Upper lobe of left lung (tissue), 6 donors: ENCODE results near the gene BPIFB3. TPM values are rescaled to one million over a fixed set of nuclear protein-coding genes. Genes with fewer than 3 reads are reported as not detected.
A peak's percentile ranks its signal among the peaks of the same experiment; 100 is the strongest.

ENCODE experiments used
- ATAC-seq, 2 donors: fragments of 200-7000 bp; cut with Tn5 transposase; one replicate each; pipeline ENCODE4 v1.9.1; 2022; ENCODE audit warnings: mild to moderate bottlenecking in 2 of 2, moderate library complexity in 2 of 2; ENCODE audit not compliant: low FRiP score in 2 of 2
- DNase-seq, 2 donors: peaks; one replicate each; pipeline ENCODE4 v3.0.0-alpha.2; 2019 to 2020
- H3K27ac ChIP-seq, 4 donors: fragments of 200-600 bp; sonication (generic); one replicate each; pipeline ENCODE4 v1.5.1; 2016 to 2019
- H3K27me3 ChIP-seq, 4 donors: fragments of 200-600 bp; sonication (generic); one replicate each; pipeline ENCODE4 v1.5.1; 2017 to 2019
- H3K36me3 ChIP-seq, 4 donors: fragments of 200-600 bp; sonication (generic); one replicate each; pipeline ENCODE4 v1.5.1; 2016 to 2019
- H3K4me1 ChIP-seq, 4 donors: fragments of 200-600 bp; sonication (generic); one replicate each; pipeline ENCODE4 v1.5.1; 2018 to 2019
- H3K4me3 ChIP-seq, 4 donors: fragments of 200-600 bp; sonication (generic); one replicate each; pipeline ENCODE4 v1.5.1; 2017 to 2019; ENCODE audit warnings: mild to moderate bottlenecking in 2 of 4, moderate library complexity in 1 of 4
- H3K9me3 ChIP-seq, 4 donors: fragments of 200-600 bp; sonication (generic); one replicate each; pipeline ENCODE4 v1.5.1; 2018 to 2019
- EP300 ChIP-seq, 4 donors: sonication (generic); formaldehyde crosslinking; IDR thresholded peaks; one replicate each; pipeline ENCODE4 v1.5.1; 2017; ENCODE audit warnings: antibody characterized with exemption in 4 of 4, control low read depth in 2 of 4
- POLR2A ChIP-seq, 4 donors: fragments of 450-650 bp; IDR thresholded peaks; one replicate each; pipeline ENCODE4 v1.5.1; 2016 to 2017; ENCODE audit warnings: antibody characterized with exemption in 4 of 4, mild to moderate bottlenecking in 2 of 4
- POLR2AphosphoS5 ChIP-seq, 2 donors: sonication (generic); formaldehyde crosslinking; IDR thresholded peaks; one replicate each; pipeline ENCODE4 v1.5.1; 2017; ENCODE audit warnings: antibody characterized with exemption in 2 of 2
- WGBS, 2 donors: methylation state at CpG; one replicate each; pipeline ENCODE4 v1.1.5; 2017 to 2018; 5-methylcytosine and 5-hydroxymethylcytosine counted together
- total RNA-seq, 6 donors: library from RNA; depleted of rRNA in 4 of 6; stranded (reverse); fragments of >200 nt in 4 of 6; gene quantifications; one replicate each; pipeline versions ENCODE4 v1.1.0 to v1.2.1, GENCODE V29; 2016 to 2021
- TF ChIP-seq, protein P1 (sequence below), 6 experiments: fragments of 450-650 bp in 4 of 6; fragments of 200-600 bp in 2 of 6; sonication (generic) in 2 of 6; IDR thresholded peaks; one replicate each; pipeline ENCODE4 v1.5.1; 2016 to 2019; ENCODE audit warnings: antibody characterized with exemption in 6 of 6
- donor health status: DM: no; HTN: no; CAD: no; lungs with moderate emphysema.
- donor health status: DM: no; HTN: yes; CAD: no; lungs with severe emphysema.

Gene BPIFB3
- total RNA-seq, 6 donors from 2014 or later, result not detected

DNA sequence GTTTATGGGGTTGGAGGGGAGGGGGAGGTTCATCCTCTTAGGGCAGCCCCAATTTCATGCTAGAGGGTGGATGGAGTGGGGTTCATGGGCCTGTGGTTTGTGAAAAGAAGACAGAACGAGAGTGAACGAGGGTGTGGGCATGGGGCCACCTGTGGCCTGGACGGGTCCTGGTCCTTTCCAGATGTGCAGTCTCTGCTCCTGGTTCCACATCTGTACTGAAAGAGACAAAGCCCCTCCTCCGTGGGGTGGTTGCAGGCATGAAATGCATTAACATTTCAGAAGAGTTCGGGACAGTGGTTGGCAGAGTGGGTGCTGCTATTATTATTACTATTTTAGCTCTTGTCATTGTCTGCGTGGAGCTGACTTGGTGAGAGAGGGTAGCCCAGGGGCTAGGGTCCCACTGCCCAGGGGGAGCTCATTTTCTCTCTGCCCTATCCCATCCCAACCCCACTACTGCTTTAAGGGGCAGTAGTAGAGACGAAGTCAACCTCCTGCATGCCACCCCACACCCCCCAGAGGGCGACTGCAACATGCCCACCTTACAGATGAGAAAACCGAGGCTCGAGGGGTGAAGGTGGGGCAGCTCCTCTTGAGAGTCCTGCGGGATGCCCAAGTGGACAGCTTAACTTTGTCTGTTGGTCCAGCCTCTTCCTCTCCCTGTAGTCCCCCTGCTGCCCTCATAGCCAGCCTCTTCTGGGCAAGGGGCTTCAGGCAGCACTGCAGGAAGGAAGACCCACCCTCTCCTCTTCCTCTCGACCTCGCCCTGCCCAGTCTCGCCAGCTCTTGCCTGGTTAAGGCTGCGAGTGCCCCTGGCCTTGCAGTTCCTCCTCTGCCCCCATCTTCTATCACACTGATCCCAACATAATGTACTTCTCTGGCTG lies 37.8 kb upstream of the BPIFB3 start:
- WGBS, 2 donors, result 66 to 68% methylated on average over 14 to 15 of the region's 15 CpGs
- TF ChIP-seq POLR2AphosphoS5 (IDR thresholded peaks at IDR 0.05) (no peak), POLR2A (IDR thresholded peaks at IDR 0.05) (no peak), EP300 (IDR thresholded peaks at IDR 0.05) (no peak)
- TF ChIP-seq, protein P1, sequence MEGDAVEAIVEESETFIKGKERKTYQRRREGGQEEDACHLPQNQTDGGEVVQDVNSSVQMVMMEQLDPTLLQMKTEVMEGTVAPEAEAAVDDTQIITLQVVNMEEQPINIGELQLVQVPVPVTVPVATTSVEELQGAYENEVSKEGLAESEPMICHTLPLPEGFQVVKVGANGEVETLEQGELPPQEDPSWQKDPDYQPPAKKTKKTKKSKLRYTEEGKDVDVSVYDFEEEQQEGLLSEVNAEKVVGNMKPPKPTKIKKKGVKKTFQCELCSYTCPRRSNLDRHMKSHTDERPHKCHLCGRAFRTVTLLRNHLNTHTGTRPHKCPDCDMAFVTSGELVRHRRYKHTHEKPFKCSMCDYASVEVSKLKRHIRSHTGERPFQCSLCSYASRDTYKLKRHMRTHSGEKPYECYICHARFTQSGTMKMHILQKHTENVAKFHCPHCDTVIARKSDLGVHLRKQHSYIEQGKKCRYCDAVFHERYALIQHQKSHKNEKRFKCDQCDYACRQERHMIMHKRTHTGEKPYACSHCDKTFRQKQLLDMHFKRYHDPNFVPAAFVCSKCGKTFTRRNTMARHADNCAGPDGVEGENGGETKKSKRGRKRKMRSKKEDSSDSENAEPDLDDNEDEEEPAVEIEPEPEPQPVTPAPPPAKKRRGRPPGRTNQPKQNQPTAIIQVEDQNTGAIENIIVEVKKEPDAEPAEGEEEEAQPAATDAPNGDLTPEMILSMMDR (IDR thresholded peaks at IDR 0.05), result no peak
- H3K4me3 ChIP-seq, result no peak overlapping the region
- ATAC-seq (no peak), DNase-seq (no peak)
- H3K36me3 ChIP-seq, result no peaks in the 10 kb centered on the region
- no peaks in the 10 kb centered on the region for H3K27me3 ChIP-seq
- H3K4me1 ChIP-seq, result no peaks in the 10 kb centered on the region
- H3K27ac ChIP-seq, result no peak overlapping the region
- H3K9me3 ChIP-seq, result no peaks in the 10 kb centered on the region

GRCh38 chr20:33016581-33017109 lies 37.1 kb upstream of the BPIFB3 start:
- DNase-seq, result no peak
- TF ChIP-seq EP300 (IDR thresholded peaks at IDR 0.05) (no peak), POLR2AphosphoS5 (IDR thresholded peaks at IDR 0.05) (no peak), POLR2A (IDR thresholded peaks at IDR 0.05) (no peak)
- TF ChIP-seq, protein P1 (IDR thresholded peaks at IDR 0.05), result no peak
- WGBS, 2 donors, result 68 to 81% methylated on average over 7 of the region's 7 CpGs

DNA sequence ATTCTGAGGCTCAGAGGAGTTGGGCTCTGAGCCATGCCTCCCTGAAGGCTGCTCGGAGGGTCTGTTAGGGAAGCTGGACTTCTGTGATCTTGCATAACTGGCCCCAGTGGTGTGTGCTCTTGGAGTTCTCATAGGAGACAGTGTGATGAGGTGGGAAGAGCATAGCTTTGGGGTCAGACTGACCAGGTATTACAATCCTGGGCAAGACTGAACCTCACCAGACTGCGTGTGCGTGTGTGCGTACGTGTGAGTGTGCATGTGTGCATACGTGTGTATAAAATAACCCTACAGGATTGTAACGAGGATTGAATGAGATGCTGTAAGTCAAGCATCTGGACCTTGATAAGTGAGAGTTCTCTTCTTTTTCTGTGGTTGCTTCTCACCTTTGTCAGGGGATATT lies 36.2 kb upstream of the BPIFB3 start:
- Histone ChIP-seq H3K27ac (no peak overlapping the region), H3K4me3 (no peak overlapping the region), H3K27me3 (no peaks in the 10 kb centered on the region), H3K9me3 (no peaks in the 10 kb centered on the region), H3K4me1 (no peaks in the 10 kb centered on the region), H3K36me3 (no peaks in the 10 kb centered on the region)
- no peak for TF ChIP-seq POLR2AphosphoS5 (IDR thresholded peaks at IDR 0.05)
- no peak for TF ChIP-seq POLR2A (IDR thresholded peaks at IDR 0.05)
- TF ChIP-seq EP300 (IDR thresholded peaks at IDR 0.05), result no peak
- TF ChIP-seq, protein P1 (IDR thresholded peaks at IDR 0.05), result no peak
- WGBS, 2 donors, result 83 to 85% methylated on average over 6 to 7 of the region's 7 CpGs
- DNase-seq, result no peak
- ATAC-seq, result no peak

More at GRCh38 chr20:33016581-33017109, 37.1 kb upstream of the BPIFB3 start:
- H3K4me1 ChIP-seq, result no peaks in the 10 kb centered on the region
- no peak overlapping the region for H3K27ac ChIP-seq
- no peaks in the 10 kb centered on the region for H3K9me3 ChIP-seq
- H3K4me3 ChIP-seq, result no peak overlapping the region
- ATAC-seq, result no peak
- H3K27me3 ChIP-seq, result no peaks in the 10 kb centered on the region
- no peaks in the 10 kb centered on the region for H3K36me3 ChIP-seq

DNA sequence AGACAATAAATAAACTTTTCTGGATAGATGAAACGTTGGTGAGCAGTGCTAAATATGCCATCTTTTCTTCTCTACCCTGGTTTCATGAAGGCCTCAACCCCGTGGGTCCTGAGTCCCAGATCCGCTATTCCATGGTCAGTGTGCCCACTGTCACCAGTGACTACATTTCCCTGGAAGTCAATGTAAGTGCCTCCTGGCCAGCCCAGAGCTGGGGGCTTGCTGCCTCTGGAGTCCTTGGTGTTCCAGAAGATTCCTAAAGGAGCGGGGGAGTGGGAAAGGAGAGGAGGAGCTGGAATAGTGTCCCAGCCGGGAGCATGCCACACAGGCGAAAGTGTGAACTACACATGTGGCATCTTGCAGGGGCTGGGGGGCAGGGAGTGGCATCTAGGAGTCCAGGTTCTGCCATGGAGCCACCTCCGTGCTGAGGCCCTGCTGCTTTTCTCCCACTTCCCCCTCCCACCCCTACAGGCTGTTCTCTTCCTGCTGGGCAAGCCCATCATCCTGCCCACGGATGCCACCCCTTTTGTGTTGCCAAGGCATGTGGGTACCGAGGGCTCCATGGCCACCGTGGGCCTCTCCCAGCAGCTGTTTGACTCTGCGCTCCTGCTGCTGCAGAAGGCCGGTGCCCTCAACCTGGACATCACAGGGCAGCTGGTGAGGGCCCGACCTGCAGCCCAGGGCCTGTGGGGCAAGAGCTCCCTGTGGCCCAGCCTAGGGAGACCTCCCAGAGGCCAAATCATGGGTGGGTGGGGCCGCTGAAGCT lies 35.4 kb upstream of the BPIFB3 start:
- Histone ChIP-seq H3K27ac (no peak overlapping the region), H3K9me3 (no peaks in the 10 kb centered on the region), H3K27me3 (no peaks in the 10 kb centered on the region), H3K4me3 (no peak overlapping the region), H3K36me3 (no peaks in the 10 kb centered on the region), H3K4me1 (no peaks in the 10 kb centered on the region)
- WGBS, 2 donors, result 69 to 73% methylated on average over 7 to 14 of the region's 14 CpGs
- peak in 1 of 2 donors; percentile 61 for DNase-seq
- ATAC-seq, result no peak
- TF ChIP-seq POLR2A (IDR thresholded peaks at IDR 0.05), result no peak
